ENCODE measurements around the gene ROBO3.

DNA sequence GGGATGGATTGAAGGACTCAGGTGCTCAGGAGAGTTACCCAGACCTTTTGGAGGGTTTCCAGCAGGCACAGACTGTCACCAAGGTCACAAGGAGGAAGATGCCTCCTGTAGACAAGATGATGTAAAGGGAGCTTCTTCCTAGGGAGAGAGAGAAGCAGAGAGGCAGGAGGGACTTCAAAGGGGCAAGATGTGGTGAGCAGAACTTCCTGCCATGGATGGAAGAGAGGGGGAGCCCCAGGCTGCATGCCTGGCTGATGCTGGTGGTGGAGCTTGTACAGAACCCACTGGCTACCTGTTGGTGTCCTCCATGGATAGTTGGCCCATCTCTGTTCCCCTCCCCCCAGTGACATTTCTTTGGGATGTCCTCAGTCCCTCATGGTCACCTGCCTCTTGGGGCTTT is 58.1 kb downstream of the ROBO3 start:
- TF ChIP-seq, protein P1, sequence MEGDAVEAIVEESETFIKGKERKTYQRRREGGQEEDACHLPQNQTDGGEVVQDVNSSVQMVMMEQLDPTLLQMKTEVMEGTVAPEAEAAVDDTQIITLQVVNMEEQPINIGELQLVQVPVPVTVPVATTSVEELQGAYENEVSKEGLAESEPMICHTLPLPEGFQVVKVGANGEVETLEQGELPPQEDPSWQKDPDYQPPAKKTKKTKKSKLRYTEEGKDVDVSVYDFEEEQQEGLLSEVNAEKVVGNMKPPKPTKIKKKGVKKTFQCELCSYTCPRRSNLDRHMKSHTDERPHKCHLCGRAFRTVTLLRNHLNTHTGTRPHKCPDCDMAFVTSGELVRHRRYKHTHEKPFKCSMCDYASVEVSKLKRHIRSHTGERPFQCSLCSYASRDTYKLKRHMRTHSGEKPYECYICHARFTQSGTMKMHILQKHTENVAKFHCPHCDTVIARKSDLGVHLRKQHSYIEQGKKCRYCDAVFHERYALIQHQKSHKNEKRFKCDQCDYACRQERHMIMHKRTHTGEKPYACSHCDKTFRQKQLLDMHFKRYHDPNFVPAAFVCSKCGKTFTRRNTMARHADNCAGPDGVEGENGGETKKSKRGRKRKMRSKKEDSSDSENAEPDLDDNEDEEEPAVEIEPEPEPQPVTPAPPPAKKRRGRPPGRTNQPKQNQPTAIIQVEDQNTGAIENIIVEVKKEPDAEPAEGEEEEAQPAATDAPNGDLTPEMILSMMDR (IDR thresholded peaks at IDR 0.05 in 2 of 3, conservative IDR thresholded peaks at IDR 0.05 in 1 of 3; ENCODE audit: borderline replicate concordance in 1 of 3, insufficient read depth in 1 of 3, low read depth in 2 of 3, low read length in 2 of 3): no peak
- TF ChIP-seq JUND (IDR thresholded peaks at IDR 0.05): no peak
- TF ChIP-seq EZH2 (IDR thresholded peaks at IDR 0.05): no peak
- TF ChIP-seq, protein P2, sequence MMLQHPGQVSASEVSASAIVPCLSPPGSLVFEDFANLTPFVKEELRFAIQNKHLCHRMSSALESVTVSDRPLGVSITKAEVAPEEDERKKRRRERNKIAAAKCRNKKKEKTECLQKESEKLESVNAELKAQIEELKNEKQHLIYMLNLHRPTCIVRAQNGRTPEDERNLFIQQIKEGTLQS (IDR thresholded peaks at IDR 0.05): no peak
- no peak for TF ChIP-seq SIN3A (IDR thresholded peaks at IDR 0.05; ENCODE audit: low read depth)
- no peak for TF ChIP-seq EGR1 (IDR thresholded peaks at IDR 0.05; ENCODE audit: low read depth)
- no peak for TF ChIP-seq RAD21 (IDR thresholded peaks at IDR 0.05; ENCODE audit: low read depth)
